Activated CD4-positive, alpha-beta T cell treated with anti-CD3 and anti-CD28 coated beads, Interleukin-2, amount 50 U/mL, for 1 hour (primary cell): ENCODE data around the gene C17orf107.
"Not testable (repeated sequence)": the region's sequence is repeated elsewhere in the genome, so short reads cannot be mapped to it uniquely, and the experiment has no call there.

Experiments
- DNase-seq: peaks from one replicate; pipeline ENCODE4 v3.0.0-alpha.2; 2020

C17orf107 gene

GRCh38 chr17:4901648-4902344 is 2.5 kb downstream of the C17orf107 start:
- peak; percentile 10 for DNase-seq

GRCh38 chr17:4902540-4902939 is 3.2 kb downstream of the C17orf107 start:
- no peak for DNase-seq

GRCh38 chr17:4903051-4903818 is 3.9 kb downstream of the C17orf107 start, which contains the start of gene CHRNE:
CHRNE (minus strand) TSS chr17:4903098; CDS start chr17:4903063, 35 bp downstream.
- DNase-seq = peak; percentile 73

- not testable (repeated sequence) for DNase-seq
Observed at GRCh38 chr17:4906642-4907041, 7.3 kb downstream of the C17orf107 start.

DNA sequence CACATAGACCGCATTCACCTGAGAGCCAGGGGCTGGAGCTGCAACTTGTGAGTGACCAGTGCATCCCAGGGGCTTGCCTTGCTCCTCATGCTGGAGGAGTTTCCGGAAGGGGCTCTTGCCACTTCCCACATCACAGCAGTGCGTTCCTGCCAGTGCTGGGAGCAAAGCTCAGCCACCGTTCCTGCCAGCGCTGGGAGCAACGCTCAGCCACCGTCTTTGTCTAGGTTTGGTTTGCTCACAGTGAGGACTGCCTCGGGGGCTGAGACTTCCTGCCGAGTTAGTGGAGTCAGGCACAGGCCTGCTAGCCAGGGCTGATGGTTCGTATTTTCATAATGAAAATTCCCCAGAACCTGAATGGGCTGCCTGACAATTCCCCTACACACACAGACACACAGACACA is 9.0 kb downstream of the C17orf107 start:
- no peak for DNase-seq

DNA sequence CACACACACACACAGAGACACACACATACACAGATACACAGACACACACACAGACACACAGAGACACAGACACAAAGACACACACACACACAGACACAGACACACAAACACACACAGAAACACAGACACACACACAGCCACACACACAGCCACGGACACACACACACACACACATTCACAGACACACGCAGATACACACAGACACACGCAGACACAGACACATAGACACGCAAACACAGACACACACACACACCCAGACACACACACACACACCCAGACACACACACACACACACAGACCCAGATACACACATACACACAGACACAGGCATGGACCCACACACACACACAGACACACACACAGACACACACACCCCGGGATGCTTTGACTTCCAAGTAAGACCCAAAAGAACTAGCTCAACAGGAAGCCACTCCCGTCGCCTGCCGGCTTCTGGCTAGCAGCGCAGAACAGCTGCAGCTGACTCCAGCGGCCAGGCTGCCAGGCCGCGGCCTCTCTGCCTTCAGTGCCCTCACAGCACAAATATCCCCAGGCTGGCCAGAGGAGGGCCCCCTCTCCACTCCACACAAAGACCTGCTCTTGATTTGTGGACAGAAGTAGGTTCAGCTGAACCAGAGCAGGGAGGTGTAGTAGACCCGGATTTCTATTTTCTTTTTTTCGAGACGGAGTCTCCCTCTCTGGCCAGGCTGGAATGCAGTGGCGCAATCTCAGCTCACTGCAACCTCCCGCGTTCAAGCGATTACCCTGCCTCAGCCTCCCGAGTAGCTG is 9.6 kb downstream of the C17orf107 start:
- peak; percentile 71 for DNase-seq

GRCh38 chr17:4913994-4914393 is 14.7 kb downstream of the C17orf107 start:
- no peak for DNase-seq

DNA sequence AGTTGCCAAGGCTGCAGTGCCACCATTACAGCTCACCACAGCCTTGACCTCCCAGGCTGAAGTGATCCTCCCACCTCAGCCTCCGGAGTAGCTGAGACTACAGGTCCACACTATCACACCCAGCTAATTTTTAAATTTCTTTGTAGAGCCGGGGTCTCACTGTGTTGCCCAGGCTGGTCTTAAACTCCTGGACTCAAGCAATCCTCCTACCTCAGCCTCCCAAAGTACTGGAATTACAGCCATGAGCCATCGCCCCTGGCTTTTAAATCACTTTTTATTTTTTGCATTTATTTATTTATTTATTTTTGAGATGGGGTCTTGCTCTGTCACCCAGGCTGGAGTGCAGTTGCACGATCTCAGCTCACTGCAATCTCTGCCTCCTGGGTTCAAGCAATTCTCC is 15.2 kb downstream of the C17orf107 start:
- not testable (repeated sequence) for DNase-seq

- no peak for DNase-seq
Observed at GRCh38 chr17:4919511-4920047, 20.2 kb downstream of the C17orf107 start.

GRCh38 chr17:4920351-4921048 is 21.2 kb downstream of the C17orf107 start:
- DNase-seq = no peak

- no peak for DNase-seq
Observed at GRCh38 chr17:4921320-4921719, 22.0 kb downstream of the C17orf107 start.

DNA sequence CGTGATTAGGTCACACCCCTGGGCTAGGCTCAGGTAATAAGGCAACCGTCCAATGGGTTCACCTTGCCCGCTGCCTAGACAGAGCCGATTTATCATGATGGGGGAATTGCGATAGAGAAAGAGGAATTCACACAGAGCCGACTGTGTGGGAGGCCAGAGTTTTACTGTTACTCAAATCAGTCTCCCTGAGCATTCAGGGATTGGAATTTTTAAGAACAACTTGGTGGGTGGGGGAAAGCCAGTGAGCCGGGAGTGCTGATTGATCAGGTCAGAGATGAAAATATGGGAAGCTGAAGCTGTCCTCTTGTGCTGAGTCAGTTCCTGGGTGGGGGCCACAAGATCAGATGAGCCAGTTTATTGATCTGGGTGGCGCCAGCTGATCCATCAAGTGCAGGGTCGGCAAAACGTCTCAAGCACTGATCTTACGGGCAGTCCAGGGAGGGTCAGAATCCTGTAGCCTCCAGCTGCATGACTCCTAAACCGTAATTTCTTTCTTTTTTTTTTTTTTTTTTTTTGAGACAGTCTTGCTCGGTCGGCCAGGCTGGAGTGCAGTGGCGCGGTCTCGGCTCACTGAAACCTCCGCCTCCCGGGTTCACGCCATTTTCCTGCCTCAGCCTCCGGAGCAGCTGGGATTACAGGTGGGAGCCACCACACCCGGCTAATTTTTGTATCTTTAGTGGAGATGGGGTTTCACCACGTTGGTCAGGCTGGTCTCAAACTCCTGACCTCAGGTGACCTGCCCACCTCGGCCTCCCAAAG is 27.4 kb downstream of the C17orf107 start:
- DNase-seq = not testable (repeated sequence)

- DNase-seq = no peak
Observed at GRCh38 chr17:4928881-4929280, 29.5 kb downstream of the C17orf107 start.

- DNase-seq = no peak
Observed at GRCh38 chr17:4931963-4932362, 32.6 kb downstream of the C17orf107 start, which contains the start of gene GP1BA. GP1BA (plus strand) TSS chr17:4932277; CDS start chr17:4932605, 328 bp downstream.

GRCh38 chr17:4932756-4933155 is 33.4 kb downstream of the C17orf107 start:
- no peak for DNase-seq

GRCh38 chr17:4933646-4934045 is 34.3 kb downstream of the C17orf107 start:
- no peak for DNase-seq

DNA sequence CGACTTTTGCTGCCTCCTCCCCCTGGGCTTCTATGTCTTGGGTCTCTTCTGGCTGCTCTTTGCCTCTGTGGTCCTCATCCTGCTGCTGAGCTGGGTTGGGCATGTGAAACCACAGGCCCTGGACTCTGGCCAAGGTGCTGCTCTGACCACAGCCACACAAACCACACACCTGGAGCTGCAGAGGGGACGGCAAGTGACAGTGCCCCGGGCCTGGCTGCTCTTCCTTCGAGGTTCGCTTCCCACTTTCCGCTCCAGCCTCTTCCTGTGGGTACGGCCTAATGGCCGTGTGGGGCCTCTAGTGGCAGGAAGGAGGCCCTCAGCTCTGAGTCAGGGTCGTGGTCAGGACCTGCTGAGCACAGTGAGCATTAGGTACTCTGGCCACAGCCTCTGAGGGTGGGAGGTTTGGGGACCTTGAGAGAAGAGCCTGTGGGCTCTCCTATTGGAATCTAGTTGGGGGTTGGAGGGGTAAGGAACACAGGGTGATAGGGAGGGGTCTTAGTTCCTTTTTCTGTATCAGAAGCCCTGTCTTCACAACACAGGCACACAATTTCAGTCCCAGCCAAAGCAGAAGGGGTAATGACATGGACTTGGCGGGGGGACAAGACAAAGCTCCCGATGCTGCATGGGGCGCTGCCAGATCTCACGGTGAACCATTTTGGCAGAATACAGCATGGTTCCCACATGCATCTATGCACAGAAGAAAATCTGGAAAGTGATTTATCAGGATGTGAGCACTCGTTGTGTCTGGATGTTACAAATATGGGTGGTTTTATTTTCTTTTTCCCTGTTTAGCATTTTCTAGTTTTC is 35.0 kb downstream of the C17orf107 start:
- DNase-seq = no peak

- DNase-seq = no peak
Observed at GRCh38 chr17:4935650-4936049, 36.3 kb downstream of the C17orf107 start.

GRCh38 chr17:4936436-4936835 is 37.1 kb downstream of the C17orf107 start:
- no peak for DNase-seq

DNA sequence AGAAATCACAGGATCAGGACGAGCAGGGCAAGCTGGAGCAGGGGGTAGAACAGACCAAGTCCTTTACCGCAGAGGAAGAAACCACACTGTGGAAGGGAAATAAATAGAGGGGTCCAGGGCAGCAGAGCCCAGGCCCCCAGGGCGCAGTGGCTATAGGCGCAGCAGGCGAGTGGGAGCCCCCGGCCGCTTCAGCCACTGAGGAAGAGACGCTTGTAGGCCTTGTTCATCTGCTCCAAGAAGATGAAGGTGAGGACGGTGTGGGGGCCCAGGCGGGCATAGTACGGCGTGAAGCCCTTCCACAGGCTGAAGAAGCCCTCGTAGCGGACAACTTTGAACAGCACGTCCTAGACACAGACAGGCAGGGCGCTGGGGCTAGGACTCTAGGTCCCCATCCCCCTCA is 38.2 kb downstream of the C17orf107 start:
- no peak for DNase-seq

DNA sequence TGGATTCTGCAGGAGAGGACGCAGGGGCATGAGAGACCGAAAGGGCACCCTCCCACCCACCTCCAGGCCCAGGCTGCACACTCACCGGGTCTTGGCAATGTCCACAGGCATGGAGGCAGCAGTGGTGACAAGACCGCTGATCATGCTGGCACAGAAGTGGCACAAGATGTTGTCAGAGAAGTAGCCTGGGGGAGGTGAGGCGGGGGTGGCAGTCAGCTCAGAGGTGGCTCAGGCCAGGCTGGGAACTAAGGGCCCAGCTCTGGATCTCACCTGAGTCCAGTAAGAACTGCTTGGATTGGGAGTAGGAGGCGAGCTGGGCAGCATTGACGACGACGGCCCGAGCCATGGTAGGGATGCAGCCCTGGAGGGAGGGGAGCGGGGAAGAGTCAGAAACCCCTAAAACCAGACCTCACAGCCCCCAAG is 38.7 kb downstream of the C17orf107 start:
- no peak for DNase-seq
